Aortic smooth muscle cell (primary cell): Measurements from ENCODE around the gene NECAB2. TPM values are rescaled to one million over a fixed set of nuclear protein-coding genes. Genes with fewer than 3 reads are reported as not detected.

Source experiments
- total RNA-seq: library from RNA; depleted of rRNA; stranded (reverse); fragments of >200 nt; gene quantifications from 2 replicates; pipeline ENCODE4 v1.2.3, GENCODE V29; 2014

The NECAB2 gene
- total RNA-seq = 0.13 TPM in 1 of 2 replicates, not detected in the other

DNA sequence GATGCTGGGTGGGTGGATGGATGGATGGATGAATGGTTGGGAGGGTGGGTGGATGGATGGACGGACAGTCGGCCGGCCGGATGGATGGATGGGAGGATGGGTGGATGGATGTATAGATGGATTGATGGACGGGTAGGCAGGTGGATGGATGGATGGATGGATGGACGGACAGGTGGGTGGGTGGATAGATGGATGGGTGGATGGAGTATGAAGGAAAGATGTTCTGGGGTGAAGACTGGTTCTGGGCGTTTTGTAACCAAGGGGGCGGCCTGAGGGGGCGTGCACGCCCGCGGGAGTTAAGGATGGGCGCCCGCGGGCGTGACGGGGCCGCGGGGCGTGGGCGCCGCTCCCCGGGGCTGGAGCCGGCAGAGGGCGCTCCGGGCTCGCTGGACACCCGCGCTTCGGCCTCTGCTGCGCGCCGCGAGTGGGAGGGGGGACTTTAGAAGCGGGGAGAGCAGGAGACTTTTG is at the start of gene NECAB2:
Gene NECAB2 (plus strand): TSS at position 407 of the 468 bp plus-strand sequence. CDS start 405 bp downstream, outside the sequence.

DNA sequence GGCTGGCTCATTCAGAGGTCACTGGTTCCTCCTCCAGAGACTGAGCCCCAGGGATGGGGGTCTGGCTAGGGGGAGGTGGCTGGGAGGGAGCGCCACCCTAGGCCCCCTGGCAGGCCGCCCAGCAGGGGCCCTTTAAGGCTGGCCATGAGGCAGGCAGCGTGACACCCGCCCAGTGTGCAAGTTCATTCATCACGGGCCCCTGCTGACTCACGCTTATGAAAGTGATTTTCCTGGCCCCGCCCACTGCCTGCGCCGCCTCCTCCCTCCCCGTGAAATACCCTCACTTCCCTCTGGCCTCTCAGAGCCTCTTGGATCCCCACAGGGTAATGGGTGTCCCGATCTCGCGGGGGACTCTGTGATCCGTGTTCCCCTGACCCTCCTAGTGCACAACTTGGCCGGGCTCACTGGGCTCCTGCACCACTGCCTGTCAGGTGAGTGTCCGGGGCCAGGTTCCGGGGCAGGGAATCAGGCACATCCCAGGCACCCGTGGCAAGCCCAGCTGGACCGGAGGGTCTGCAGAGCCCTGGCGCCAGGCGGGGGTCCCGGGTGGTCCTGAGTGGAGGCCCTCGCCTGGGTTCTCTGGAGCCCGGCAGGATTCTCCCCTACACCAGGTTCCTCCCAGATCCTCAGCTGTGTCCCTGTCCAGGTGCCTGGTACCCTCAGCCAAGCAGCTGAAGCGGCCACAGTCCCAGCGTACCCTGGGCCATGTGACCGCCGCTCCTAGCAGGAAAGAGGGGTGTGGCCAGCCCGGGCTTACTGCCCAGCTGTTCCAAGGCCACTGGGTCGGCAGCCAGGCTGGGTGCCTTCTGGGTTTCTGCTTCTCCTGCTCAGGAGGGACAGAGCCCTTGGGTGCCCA is 14.9 kb upstream of the NECAB2 start, which contains the start of gene OSGIN1:
Gene OSGIN1 (plus strand): TSS at position 301 of the 856 bp plus-strand sequence. CDS start 4,432 bp downstream, outside the sequence.

DNA sequence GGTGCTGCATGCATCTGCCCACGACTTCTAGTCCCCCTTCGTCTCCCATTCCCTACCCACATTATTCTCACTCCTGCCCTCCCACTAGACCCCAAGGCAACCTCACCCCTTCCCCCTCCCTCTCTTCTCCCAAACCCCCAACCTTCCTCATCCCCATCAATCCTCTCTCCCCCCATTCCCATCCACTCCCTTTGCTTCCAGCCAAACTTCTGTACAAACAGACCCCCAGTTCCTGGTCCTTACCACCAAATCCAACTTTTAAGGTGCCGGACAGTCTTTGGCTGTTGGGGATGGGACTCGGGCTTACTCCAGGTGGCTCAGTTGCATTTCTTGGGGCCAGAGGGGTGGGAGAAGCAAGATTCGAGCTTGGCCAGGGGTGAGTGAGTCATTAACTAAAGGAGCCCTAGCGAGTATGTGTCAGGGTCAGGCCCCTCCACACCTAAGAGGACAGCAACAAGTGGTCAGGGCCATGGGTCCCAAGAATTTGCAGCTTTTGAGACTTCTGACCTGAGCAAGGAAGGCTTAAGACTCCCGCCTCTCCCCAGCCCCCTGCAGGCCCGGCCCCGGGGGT is 74.3 kb downstream of the NECAB2 start, which contains the start of gene SLC38A8:
Gene SLC38A8 (minus strand): TSS at position 488 of the 571 bp plus-strand sequence. CDS start 638 bp downstream, outside the sequence.

Other genes starting within 250 kb of the NECAB2 start
- 142 and 165 TPM in 2 replicates for gene HSBP1, start 160.3 kb upstream of the NECAB2 start, total RNA-seq
- 3.2 TPM in 2 replicates for gene MLYCD, start 69.1 kb upstream of the NECAB2 start, total RNA-seq
- gene OSGIN1, start 15.0 kb upstream of the NECAB2 start, total RNA-seq = 2.2 and 4.1 TPM in 2 replicates
- not detected in 2 replicates for gene SLC38A8, start 74.6 kb downstream of the NECAB2 start, total RNA-seq
- 101 and 121 TPM in 2 replicates for gene MBTPS1, start 148.7 kb downstream of the NECAB2 start, total RNA-seq
- gene HSDL1, start 176.9 kb downstream of the NECAB2 start, total RNA-seq = 16.9 and 19.1 TPM in 2 replicates
- under 0.01 and 0.06 TPM in 2 replicates for gene DNAAF1, start 177.1 kb downstream of the NECAB2 start, total RNA-seq
- 9.8 and 13.9 TPM in 2 replicates for gene TAF1C, start 218.8 kb downstream of the NECAB2 start, total RNA-seq
- not detected in 2 replicates for gene ADAD2, start 222.9 kb downstream of the NECAB2 start, total RNA-seq